Measurements from ENCODE around the gene AFAP1. TPM values are rescaled to one million over a fixed set of nuclear protein-coding genes. Genes with fewer than 3 reads are reported as not detected.

Gene AFAP1
- total RNA-seq, 1 donor from 2014 or later: 67.9 TPM

DNA sequence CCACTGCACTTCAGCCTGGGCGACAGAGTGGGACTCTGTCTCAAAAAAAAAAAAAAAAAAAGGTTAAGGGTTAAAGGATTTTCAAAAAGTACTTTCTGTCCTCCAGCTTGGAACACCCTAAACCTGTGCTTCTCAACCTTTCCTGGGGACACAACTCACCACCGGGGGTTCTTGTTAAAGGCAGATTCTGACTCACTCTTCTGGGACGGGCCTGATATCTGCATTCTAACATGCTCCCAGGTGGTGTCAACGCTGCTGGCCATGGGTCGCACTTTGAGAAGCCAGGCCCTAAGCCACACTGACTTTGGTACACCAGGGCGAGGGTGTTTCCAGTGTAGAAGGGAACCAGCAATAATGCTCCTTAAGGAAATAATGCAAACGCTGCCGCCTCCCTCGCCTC, 46.1 kb downstream of the AFAP1 start:
- Histone ChIP-seq H3K4me2 (ENCODE audit: low read length) (peak overlapping the region; percentile 22), H3K9ac (ENCODE audit: low read length) (peak overlapping the region; percentile 86), H3K36me3 (ENCODE audit: insufficient read depth, low read length) (peaks cover 11% of the 10 kb centered on the region), H3K4me1 (ENCODE audit: insufficient read depth, low read length) (peaks cover 48% of the 10 kb centered on the region), H4K20me1 (ENCODE audit: insufficient read depth, low read length) (peaks cover 11% of the 10 kb centered on the region), H2AFZ (ENCODE audit: low read depth, low read length) (no peak overlapping the region), H3K4me3 (ENCODE audit: insufficient read depth, low read depth, low read length) (no peak overlapping the region), H3K79me2 (ENCODE audit: insufficient read depth, low read length) (peaks cover 100% of the 10 kb centered on the region), H3K9me3 (ENCODE audit: insufficient read depth, low read depth, low read length) (no peaks in the 10 kb centered on the region), H3K27me3 (ENCODE audit: insufficient read depth, low read length) (no peaks in the 10 kb centered on the region), H3K27ac (ENCODE audit: low read depth, low read length) (peak overlapping the region; percentile 99)
- no peaks in the 10 kb centered on the region for H3K27me3 Mint-ChIP-seq (ENCODE audit: low read depth, unreplicated experiment)
- peaks cover 43% of the 10 kb centered on the region for H3K4me1 Mint-ChIP-seq (ENCODE audit: low read depth, unreplicated experiment)
- DNase-seq (ENCODE audit: low read depth): no peak
- no peak for FAIRE-seq
- H3K4me3 Mint-ChIP-seq (ENCODE audit: unreplicated experiment): no peak overlapping the region
- peaks cover 20% of the 10 kb centered on the region for H3K36me3 Mint-ChIP-seq (ENCODE audit: low read depth, unreplicated experiment)
- no peak overlapping the region for H3K27ac Mint-ChIP-seq (ENCODE audit: unreplicated experiment)
- TF ChIP-seq CTCF (IDR thresholded peaks at IDR 0.05; ENCODE audit: insufficient read depth, low read depth, low read length) (no peak), EZH2 (IDR thresholded peaks at IDR 0.05; ENCODE audit: insufficient read depth, low read length) (no peak)
- H3K9me3 Mint-ChIP-seq (ENCODE audit: unreplicated experiment): peaks cover under 1% of the 10 kb centered on the region

GRCh38 chr4:7892212-7893019, 47.2 kb downstream of the AFAP1 start:
- Mint-ChIP-seq H3K27ac (ENCODE audit: unreplicated experiment) (peak overlapping the region; percentile 92), H3K9me3 (ENCODE audit: unreplicated experiment) (peaks cover 5% of the 10 kb centered on the region), H3K27me3 (ENCODE audit: low read depth, unreplicated experiment) (no peaks in the 10 kb centered on the region), H3K4me3 (ENCODE audit: unreplicated experiment) (peak overlapping the region; percentile 46), H3K4me1 (ENCODE audit: low read depth, unreplicated experiment) (peaks cover 36% of the 10 kb centered on the region), H3K36me3 (ENCODE audit: low read depth, unreplicated experiment) (peaks cover 20% of the 10 kb centered on the region)
- Histone ChIP-seq H3K36me3 (ENCODE audit: insufficient read depth, low read length) (peaks cover 11% of the 10 kb centered on the region), H3K4me1 (ENCODE audit: insufficient read depth, low read length) (peaks cover 42% of the 10 kb centered on the region), H2AFZ (ENCODE audit: low read depth, low read length) (no peak overlapping the region), H4K20me1 (ENCODE audit: insufficient read depth, low read length) (peaks cover 5% of the 10 kb centered on the region), H3K4me2 (ENCODE audit: low read length) (peak overlapping the region; percentile 73), H3K4me3 (ENCODE audit: insufficient read depth, low read depth, low read length) (peak overlapping the region; percentile 20), H3K9ac (ENCODE audit: low read length) (peak overlapping the region; percentile 86), H3K79me2 (ENCODE audit: insufficient read depth, low read length) (peaks cover 100% of the 10 kb centered on the region), H3K9me3 (ENCODE audit: insufficient read depth, low read depth, low read length) (no peaks in the 10 kb centered on the region), H3K27ac (ENCODE audit: low read depth, low read length) (peak overlapping the region; percentile 99), H3K27me3 (ENCODE audit: insufficient read depth, low read length) (no peaks in the 10 kb centered on the region)
- peak; percentile 95 for DNase-seq (ENCODE audit: low read depth)
- peak; percentile 17 for FAIRE-seq
- TF ChIP-seq CTCF (IDR thresholded peaks at IDR 0.05; ENCODE audit: insufficient read depth, low read depth, low read length): no peak
- no peak for TF ChIP-seq EZH2 (IDR thresholded peaks at IDR 0.05; ENCODE audit: insufficient read depth, low read length)

All from astrocyte (in vitro differentiated cells and primary cell).